Mucosa of descending colon (tissue), 3 donors: ENCODE data around the gene TRMT2A. TPM values are rescaled to one million over a fixed set of nuclear protein-coding genes. Genes with fewer than 3 reads are reported as not detected.

Experiments
- ATAC-seq: fragments of 200-7000 bp; cut with Tn5 transposase; one replicate; pipeline ENCODE4 v1.9.1; 2020; ENCODE audit warnings: mild to moderate bottlenecking, moderate library complexity
- DNase-seq, 3 donors: peaks; one replicate each; pipeline ENCODE4 v3.0.0-alpha.2; 2020
- H3K36me3 ChIP-seq: fragments of 200-600 bp; one replicate; pipeline ENCODE4 v1.8.0; 2021; ENCODE audit warnings: low read depth, mild to moderate bottlenecking
- H3K4me1 ChIP-seq: fragments of 200-600 bp; one replicate; pipeline ENCODE4 v1.8.0; 2021; ENCODE audit warnings: low read depth, mild to moderate bottlenecking
- H3K4me3 ChIP-seq: fragments of 200-600 bp; one replicate; pipeline ENCODE4 v1.8.0; 2021; ENCODE audit warnings: mild to moderate bottlenecking
- H3K9me3 ChIP-seq: fragments of 200-600 bp; one replicate; pipeline ENCODE4 v1.8.0; 2021; ENCODE audit warnings: mild to moderate bottlenecking
- CTCF ChIP-seq: fragments of 200-600 bp; IDR thresholded peaks from one replicate; pipeline ENCODE4 v1.8.0; 2022; ENCODE audit warnings: antibody characterized with exemption, mild to moderate bottlenecking
- intact Hi-C, 2 donors: fragments of 100-400 bp; cut with DNase I in 1 of 2; cut with micrococcal nuclease in 1 of 2; formaldehyde crosslinking; loops; one replicate each; pipeline versions ENCODE4 v1.11.0 to v1.11.1; 2022; cut with DNase I, micrococcal nuclease
- total RNA-seq, 3 donors: library from RNA; stranded (reverse); fragmentation: NEBNext Ultra II Directional in 2 of 3; extraction: Animal tissue kit (Norgen Biotek cat#: 25700) in 2 of 3; gene quantifications; one replicate each; pipeline versions ENCODE4 v1.2.1 to v1.2.4, GENCODE V29; 2021 to 2023
- donor health status: DM: no; HTN: no; CAD: no; lungs with moderate emphysema.
- donor health status: DM: no; HTN: no; CAD: no.
- donor health status: DM: no; HTN: yes; CAD: no.

The TRMT2A gene
- total RNA-seq, 3 donors from 2014 or later = 34.4 to 50.0 (median 37.6) TPM

DNA sequence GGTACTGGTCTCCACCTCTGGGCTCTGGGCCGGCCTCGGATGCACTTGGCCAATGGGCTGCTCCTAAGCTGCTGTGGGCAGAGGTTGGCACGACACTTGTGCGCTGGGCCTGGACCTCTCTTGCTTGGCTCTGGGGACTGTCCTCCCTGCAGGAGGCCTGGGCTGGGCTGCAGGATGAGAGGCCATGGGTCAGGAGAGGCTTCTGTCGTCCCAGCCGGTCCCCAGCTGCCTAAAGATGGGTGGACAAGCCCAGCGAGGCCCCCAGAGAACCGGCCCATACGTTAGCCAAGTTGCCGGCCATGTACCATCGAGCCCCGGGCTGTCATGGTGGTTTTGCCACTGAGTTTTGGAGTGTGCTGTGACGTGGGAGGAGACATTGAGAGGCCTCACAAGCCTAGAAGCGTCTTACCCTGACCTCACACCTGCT, 35.5 kb upstream of the TRMT2A start:
- Histone ChIP-seq H3K4me3 (no peak overlapping the region), H3K36me3 (no peaks in the 10 kb centered on the region), H3K4me1 (peaks cover 3% of the 10 kb centered on the region), H3K9me3 (no peaks in the 10 kb centered on the region)
- ATAC-seq = no peak
- no peak for TF ChIP-seq CTCF
- intact Hi-C loops = loop anchor here in 1 of 2 donors (10.0 kb wide), 1 partner anchor 122 kb away; no protein-coding TSS in a partner anchor
- DNase-seq = no peak

GRCh38 chr22:20151276-20151588, 34.2 kb upstream of the TRMT2A start:
- no peak for TF ChIP-seq CTCF
- intact Hi-C loops = loop anchor here in 1 of 2 donors (10.0 kb wide), 1 partner anchor 124 kb away; no protein-coding TSS in a partner anchor
- Histone ChIP-seq H3K9me3 (no peaks in the 10 kb centered on the region), H3K4me1 (no peaks in the 10 kb centered on the region), H3K36me3 (no peaks in the 10 kb centered on the region), H3K4me3 (no peak overlapping the region)
- DNase-seq (no peak), ATAC-seq (no peak)

DNA sequence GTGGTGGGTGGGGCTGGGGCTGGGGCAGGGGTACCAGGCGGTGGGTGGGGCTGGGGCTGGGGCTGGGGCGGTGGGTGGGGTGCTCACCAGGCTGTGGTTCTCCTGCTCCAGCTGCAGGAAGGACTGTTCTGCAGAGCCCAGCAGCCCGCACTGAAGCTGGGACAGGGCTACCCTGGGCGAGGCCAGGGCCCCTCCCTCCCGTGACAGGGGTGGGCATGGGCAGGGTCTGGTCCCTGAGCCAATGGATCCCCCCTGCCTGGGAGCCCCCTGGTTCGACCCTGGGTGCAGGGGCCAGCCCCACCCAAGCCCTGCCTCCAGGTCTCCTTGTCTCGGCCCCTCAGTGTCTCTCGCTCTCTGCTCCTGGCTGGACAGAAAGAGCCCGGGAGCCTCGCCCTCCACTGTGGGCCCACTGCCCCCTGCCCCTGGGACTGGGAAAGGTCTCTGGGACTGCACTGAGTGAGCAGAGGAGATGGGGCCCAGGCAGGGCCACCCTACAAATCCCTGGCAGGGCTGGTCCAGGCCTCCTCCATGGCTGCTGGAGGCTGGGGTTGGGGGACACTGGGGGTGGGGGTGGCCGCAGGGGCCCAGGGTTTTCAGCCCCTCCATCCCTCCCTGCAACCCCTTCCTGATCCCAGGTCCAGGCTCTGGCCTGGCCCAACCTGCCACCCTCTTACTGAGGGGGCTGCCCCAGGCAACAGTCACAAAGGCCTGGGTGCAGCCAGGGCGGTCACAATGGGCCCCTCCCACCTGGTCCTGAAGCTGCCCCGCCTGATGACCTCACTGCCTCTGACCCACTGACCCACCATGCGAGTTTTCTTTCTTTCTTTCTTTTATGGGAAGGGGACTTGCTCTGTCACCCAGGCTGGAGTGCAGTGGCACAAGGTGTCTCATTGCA, 33.6 kb upstream of the TRMT2A start, which contains the start of gene CCDC188:
CCDC188 (minus strand) TSS at position 675 of the 895 bp plus-strand sequence; CDS start at position 606, 69 bp downstream.
- no peaks in the 10 kb centered on the region for H3K9me3 ChIP-seq
- H3K4me3 ChIP-seq = no peak within 1 kb of the TSS
- DNase-seq = no peak
- no peak for ATAC-seq
- H3K36me3 ChIP-seq = no peaks in the 10 kb centered on the region
- intact Hi-C loops = loop anchor here in 1 of 2 donors (10.0 kb wide), 1 partner anchor 124 kb away; no protein-coding TSS in a partner anchor
- H3K4me1 ChIP-seq = no peaks in the 10 kb centered on the region
- TF ChIP-seq CTCF = no peak

- no peaks in the 10 kb centered on the region for H3K36me3 ChIP-seq
- no peaks in the 10 kb centered on the region for H3K4me1 ChIP-seq
- no peak overlapping the region for H3K4me3 ChIP-seq
- TF ChIP-seq CTCF = no peak
- no peaks in the 10 kb centered on the region for H3K9me3 ChIP-seq
- intact Hi-C loops = loop anchor here in 1 of 2 donors (10.0 kb wide), 1 partner anchor 125 kb away; no protein-coding TSS in a partner anchor
- no peak for DNase-seq
- ATAC-seq = no peak
Observed at GRCh38 chr22:20149257-20150250, 32.5 kb upstream of the TRMT2A start.

- DNase-seq (no peak), ATAC-seq (no peak)
- H3K4me3 ChIP-seq = no peak overlapping the region
- TF ChIP-seq CTCF = no peak
- H3K9me3 ChIP-seq = no peaks in the 10 kb centered on the region
- no peaks in the 10 kb centered on the region for H3K4me1 ChIP-seq
- intact Hi-C loops = no loop called here
- no peaks in the 10 kb centered on the region for H3K36me3 ChIP-seq
Observed at GRCh38 chr22:20148414-20148813, 31.4 kb upstream of the TRMT2A start.
